HG02943 (cell line): ENCODE measurements around the gene THADA.
A peak's percentile ranks its signal among the peaks of the same experiment; 100 is the strongest.

Experiments used
- ATAC-seq: cut with Tn5 transposase; IDR thresholded peaks from one replicate; pipeline ENCODE4 v1.9.1; 2021; ENCODE audit warnings: mild to moderate bottlenecking, low read depth, moderate library complexity; ENCODE audit not compliant: unreplicated experiment

THADA gene

DNA sequence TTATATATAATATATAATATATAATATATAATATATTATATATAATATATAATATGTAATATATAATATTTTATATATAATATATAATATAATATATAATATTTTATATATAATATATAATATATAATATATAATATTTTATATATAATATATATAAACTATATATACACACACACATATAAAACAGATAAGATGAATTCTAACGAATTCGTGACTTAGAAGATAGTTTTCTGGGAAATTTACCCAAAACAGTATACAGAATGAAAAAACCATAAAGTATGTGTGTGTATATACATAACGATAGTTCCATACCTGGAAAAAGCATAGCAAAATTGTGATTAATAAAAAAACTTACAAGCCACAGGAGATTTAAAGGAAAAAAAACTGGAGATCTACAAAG, 80.6 kb downstream of the THADA start:
- no peak for ATAC-seq

DNA sequence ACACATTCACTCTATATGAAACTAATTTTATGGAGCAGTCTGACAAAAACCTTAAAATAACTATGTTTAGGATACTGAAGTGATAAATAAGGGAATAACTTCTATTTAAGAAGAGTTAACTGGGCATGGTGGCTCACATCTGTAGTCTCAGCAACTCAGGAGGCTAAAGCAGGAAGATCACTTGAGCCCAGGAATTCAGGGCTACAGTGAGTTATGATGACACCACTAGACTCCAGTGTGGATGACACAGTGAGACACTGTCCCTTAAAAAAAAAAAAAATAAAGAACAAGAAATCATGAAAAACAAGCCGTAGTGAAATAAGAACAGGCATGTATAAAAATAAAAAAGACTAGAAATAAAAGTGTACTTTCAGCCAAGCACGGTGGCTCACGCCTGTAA, 82.0 kb downstream of the THADA start:
- no peak for ATAC-seq

DNA sequence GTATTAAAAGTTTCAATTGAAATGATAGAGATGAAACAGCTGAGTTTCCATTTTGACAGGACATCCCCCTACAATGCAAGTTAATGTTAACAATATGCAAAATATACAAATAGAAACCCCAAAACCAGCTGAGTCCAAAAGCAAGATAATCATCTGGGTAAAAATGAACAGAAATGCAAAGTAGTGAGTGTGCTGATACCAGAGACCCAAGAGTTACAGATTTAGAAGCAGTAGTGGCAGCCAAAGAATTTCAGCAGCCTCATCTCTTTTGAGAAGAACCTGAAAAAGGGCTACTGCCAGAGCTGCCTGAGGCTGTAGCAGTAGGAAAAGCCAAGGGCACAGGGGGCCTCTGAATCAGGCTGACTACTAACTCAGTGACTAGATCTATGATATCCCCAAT, 82.6 kb downstream of the THADA start:
- ATAC-seq: peak; percentile 85

DNA sequence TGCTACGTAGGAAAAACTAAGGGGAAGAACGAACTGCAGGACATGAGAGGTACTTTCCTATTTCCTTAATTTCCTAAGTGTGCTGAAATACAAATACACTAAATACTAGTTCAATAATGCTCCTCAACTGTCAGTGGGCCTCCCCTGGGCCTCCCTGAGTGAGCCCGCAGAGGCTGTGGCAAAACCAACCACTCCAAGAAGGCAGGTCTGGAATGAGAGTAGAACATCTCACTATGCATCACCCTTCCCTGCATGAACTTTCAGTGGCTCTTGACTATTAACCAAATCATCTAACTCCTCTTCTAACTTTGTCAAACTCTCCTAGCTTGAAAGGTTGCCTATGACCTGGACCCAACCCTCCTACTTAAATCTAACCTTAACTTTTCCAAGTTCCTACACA, 84.6 kb downstream of the THADA start:
- no peak for ATAC-seq

DNA sequence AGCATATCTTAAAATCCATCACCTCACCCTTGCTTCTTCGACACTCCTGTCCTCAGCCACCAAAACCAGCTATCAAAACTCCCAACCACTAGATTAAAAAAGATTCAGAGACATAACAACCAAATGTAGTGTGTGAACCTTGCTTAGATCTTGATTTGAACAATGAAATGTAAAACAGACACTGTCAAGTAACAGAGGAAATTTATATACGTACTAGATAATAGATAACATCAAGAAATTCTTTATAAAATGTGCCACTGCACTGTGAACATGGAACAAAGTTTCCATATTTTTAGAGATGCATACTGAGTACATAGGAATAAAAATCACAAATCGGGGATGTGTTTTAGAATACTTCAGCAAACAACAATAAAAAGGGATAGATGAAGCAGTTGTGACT, 86.0 kb downstream of the THADA start:
- no peak for ATAC-seq

DNA sequence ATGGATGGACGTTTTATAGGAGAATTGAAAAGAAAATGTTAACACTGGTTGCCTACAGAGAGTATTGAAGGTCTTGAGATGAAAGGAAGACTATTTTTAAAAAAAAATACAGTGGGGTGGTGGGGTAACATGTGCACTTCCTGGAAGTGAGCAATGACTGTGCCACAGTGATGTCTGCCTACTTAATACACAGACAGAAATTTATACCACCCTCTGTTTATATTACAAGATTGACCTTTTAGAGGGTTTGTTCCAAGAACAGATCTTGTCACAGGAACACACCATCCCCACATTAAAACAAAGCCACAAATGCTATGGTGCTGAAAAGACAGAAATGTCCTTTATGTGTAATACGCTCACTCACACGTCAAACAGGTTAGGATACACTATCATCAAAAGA, 87.6 kb downstream of the THADA start:
- ATAC-seq: no peak

DNA sequence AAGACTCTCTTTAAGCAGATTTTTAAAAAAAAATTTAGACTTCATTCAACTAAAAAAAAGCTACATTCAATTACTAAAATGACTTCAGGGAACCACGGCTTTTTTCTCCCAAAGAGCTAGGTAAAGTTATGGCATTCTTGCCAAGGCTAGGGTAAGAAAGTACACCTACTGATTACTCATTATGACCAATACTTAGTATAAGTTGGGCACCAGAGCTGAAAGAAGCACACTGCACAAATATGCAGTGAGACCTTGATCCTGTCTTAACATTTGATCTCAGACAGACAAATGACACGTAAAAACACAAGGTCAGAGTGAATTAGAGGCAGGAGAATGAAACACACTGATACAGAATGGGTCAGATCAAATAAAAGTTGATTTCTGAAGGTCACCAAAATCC, 88.7 kb downstream of the THADA start:
- ATAC-seq: no peak

DNA sequence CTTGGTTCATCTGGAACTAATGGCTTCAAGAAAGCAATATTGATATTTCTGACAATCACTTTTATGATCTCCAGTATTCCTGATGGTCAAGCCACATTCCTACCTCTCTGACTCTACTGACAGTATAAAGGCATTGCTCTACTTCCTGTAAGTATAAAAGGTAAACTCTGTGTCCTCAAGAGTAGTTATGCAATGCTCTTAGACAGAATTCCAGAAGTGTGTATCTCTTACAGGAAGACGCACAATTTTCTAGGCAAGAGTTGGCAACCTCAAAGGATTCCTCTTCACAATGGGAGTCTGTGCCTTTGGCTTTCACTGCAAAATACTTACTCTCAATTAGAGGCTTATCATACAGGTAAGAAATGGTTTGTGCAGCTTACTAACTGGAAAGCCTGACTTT, 100.1 kb downstream of the THADA start:
- no peak for ATAC-seq

DNA sequence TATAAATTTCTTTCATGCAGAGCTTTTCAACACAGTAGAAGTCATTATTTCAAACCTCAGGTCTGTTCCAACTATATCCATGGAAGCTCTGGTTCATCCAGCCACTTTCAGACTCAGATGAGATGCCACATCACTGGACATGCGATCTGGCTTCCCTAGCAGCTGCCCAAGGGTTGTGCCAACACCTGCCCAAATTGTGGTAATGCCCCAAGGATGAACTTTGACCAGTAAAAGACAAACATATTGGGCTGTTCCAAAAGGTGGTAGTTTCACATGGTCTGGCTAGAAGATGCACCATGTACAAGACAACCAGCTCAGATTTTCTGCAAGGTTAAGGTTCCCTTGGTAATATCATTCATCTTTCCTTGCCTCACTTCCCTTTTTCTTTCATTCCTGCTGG, 101.9 kb downstream of the THADA start:
- ATAC-seq: no peak

DNA sequence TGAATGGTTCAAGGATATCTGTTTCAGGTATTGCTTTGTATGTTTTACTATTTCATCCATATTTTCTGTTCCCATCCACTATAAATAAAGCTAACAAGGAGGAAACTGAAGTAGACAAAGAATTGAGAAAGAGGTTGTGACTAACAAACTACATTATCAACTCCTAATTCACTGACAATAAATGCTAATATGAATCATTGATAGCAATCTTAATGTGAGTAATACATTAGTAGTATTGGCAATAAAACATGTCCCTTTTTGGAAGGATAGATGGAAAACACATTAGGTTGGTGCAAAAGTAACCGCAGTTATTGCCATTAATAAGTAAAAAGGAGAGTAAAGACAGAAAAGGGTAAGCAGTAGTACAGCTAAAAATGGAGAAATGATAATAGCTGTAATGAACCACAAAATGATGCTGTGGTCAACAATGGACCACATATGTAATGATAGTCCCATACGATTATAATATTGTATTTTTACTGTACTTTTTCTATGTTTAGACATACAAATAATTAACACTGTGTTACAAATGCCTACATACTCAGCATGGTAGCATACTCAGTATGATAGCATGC, 104.7 kb downstream of the THADA start:
- no peak for ATAC-seq

DNA sequence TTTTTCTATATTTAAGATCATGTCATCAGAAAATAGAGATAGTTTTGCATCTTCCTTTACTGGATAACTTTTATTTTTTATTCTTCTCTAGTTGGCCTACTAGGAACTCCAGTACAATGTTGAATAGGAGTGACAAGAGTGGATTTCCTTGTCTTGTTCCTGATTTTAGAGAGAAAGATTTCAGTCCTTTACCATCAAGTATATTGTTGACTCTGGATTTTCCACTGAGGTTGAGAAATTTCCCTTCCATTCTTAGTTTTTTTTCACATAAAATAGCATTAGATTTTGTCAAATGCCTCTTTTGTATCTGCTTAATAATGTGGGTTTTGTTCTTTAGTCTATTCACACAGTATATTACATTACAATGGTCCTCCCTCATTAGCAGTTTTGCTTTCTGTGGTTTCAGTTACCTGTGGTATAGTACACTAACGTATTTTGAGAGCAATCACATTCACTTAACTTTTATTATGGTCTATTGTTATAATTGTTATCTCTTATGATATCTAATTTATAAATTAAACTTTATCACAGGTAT, 105.5 kb downstream of the THADA start:
- no peak for ATAC-seq

DNA sequence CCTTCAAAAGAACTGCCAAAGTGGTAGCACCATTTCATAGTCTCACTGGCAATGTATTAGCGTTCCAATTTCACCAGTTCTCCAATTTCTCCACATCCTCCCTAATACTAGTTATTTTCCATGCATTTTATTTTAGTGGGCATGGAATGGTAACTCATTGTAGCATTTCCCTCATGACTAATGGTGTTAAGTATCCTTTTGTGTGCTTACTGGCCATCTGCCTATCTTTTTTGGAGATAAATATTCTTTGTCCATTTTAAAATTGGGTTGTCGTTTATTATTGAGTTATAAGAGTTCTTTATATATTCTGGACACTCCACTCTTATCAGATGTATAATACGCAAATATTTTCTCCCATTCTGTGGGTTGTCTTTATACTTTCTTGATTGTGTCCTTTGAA, 107.1 kb downstream of the THADA start:
- no peak for ATAC-seq

DNA sequence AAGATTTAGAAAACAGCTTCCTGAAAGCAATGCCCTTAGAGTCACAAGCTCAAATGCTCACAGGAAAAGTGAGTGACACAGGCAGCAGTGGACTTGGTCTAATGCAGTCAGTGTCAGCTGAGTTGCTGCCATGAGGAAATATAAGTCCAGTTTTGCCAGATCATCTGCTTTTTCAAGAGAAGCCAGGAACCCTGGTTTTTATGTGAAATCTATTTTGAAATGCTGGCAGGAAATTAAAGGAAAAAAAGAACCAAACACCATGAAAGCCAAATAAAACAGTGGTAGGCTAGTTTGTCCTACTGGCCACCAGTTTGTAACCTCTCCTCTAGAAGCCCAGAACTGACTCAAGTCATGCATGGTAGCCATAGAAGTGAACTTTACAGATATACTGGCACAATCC, 109.2 kb downstream of the THADA start:
- ATAC-seq: no peak

DNA sequence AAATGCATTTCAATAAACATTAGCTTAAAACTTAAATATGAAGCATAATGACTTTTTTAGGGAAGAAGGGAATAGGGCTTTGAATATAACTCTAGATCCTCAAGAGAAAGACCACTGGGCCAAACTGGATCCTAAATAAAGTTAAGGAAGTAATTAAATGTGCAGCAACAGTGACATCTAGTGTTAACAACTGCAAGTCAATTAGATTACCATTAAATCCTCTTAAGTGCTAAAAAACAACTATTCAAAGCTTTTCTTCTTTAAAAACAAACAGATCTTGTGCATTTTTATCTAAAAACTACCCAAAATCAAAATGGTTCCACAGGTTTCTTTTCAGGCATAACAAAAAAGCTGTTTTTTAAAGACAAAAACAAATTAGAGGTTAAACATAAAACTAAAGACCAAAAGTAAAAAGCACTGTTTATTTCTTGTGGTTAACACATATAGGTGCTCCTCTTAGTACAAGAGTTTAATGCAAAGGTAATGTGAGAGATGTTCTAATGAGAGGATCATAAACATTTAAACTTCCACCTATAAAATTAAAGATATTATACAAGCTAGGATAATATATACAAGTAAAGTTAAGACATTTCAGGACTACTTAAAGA, 111.4 kb downstream of the THADA start:
- ATAC-seq: no peak

DNA sequence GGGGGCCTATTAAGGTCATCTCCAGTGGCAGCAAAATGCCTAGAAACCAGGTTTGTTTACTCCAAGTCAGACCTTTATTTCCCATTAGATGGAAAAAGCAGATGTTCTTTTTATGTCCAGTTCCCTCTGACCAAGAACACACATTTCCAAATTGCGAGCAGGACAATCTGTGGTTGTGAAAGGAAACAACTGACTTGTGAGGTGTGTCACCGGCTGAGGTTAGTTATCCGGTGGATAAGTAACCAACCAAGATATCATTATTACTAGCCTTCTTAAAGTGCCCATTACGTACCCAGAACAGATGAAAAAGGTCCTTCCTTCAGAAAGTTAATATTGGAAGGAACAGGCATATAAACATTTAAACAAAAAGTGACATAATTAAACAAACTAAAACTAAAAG, 112.9 kb downstream of the THADA start:
- peak; percentile 57 for ATAC-seq

DNA sequence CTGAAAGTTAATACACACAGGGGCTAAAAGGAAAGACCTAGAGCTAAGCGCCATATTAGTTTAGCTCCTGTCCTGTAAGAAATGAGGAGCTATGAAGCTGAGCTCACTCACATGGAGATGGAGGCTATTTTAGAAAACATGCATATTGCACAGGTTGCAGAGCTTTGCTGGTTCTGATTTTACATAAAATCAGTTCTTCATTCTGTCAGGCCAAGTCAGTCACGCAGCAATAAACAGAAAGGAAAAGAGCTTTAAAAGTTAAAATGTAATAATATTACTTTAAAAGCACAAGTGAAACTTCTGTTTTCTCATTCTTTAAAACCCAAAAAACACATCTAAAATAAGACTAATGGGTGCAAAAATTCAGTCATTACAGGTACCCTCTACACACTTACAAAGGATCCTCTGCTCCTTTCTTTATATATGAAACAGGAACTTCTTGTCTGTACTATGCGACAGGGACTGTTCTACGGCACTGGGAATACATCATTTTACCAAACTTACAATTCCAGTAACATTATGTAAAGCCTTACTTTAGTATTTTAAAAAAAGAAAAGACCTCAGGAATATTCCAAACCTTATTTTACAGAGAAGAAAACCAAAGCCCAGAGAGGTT, 113.8 kb downstream of the THADA start:
- no peak for ATAC-seq

DNA sequence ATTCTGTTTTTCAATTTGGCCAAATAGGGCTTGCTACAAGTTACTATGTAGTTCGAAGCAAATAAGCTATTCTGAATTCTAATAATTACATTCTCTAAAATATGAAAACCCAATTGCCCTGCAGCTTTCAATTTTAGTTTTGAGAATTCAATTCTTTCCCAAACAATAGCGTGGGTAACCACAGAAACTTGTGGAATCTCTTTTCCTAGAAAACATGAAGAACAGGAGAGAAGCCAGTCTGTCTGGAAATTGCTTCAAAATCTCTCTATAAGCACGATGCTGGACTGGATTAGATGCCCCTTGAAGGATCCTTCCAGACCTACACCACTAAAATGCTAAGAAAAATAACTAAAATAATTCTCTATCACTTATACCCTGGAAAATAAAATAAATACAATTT, 115.0 kb downstream of the THADA start:
- ATAC-seq: no peak

DNA sequence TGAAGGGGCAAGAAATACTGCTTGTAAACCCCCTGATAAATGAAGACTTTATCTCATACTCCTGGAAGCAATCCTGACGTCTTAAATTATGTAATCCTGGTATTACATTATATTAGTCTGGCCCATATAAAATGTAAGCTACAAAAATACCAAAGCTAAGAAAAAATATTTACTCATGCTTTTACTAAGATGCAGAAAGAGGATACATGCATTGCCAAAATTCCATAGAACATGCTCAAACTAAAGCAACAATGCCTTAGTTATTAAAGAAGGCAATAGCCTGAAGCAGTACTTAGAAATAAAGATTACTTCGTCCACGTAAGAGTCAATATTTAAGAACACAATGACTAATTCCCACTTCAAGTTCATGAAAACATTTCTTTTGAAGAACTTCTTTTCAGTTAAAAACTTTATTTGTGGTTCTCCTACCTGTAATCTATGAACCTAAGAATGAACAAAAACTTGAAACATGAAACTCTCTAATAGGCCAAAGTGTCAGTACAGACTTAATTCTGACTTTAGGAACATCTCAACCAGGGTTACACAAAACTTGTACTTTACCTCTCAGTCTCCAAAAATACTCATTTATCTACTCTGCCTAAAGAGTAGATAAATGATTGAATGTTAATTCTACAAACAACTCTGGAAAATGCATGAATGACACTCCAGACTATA, 117.3 kb downstream of the THADA start:
- ATAC-seq: no peak

DNA sequence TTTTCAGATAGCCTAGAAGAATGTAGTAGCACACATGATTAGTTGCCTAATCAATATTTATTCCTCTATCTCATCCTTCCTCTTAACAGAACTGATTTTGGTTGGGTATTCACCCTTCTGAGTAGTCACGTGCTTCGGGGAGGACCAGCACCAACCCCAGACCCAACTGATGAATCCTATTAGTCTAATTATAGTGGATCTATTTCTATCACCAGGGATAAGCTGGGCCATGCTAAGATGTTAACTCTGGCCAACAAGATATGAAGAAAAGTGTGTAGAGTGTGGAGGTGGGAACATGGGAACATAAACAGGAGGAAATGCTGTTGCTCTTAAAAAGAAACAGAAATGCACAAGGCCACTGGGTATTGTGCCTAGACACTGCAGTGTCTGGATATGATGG, 119.9 kb downstream of the THADA start:
- no peak for ATAC-seq

DNA sequence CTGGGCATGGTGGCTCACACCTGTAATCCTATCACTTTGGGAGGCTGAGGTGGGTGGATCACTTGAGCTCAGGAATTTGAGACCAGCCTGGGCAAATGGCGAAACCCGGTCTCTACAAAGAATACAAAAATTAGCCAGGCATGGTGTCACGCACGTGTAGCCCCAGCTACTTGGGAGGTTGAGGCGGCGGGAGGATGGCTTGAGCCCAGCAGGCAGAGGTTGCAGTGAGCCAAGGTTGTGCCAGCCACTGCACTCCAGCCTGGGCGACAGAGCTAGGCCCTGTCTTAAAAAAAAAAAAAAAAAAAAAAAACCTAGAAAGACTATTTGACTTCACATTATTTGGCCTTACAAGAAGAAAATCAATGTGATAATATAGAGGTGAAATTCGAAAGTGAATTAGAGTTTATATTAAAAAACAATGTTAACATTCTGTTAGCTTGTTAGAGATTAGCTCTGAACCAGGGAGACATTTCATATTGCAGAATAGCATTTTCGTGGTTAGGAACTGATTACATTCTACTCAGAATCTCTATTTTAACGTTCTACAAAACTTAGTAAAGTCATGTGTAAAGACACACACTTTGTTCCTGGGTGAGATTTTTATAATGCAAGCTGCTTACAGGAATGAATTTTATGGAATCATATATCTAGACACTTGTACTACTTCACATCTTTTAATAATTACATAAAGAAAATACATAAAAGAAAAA, 120.5 kb downstream of the THADA start:
- no peak for ATAC-seq

DNA sequence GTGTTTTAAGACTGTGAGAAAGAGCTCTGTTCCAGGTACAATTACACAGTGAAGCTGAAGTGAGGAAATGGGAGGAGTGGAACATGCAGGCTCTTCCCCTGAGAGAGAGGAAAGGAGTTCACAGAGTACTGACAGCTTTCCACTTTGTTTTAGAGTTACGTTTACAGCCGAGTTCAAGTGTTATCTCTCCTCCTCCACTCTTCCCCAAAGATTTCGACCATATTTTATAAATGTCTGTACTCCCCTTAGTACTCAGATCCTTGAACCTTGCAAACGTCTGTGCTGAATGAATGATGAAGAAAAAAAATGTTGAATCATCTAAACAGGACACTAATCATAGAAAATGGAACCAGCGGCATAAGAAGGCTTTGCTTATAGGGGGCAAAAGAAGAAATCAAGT, 121.6 kb downstream of the THADA start:
- ATAC-seq: no peak
